OCI-LY7 (cell line): ENCODE results near the gene WDR86. TPM values are rescaled to one million over a fixed set of nuclear protein-coding genes. Genes with fewer than 3 reads are reported as not detected.

Experiments used
- Bru-seq: library from RNA; stranded (reverse); fragments of 400-500 nt; gene quantifications from one replicate; lab custom pipeline; 2021; lab: Mats Ljungman, UMichigan
- BruChase-seq, 2 experiments: library from RNA; stranded (reverse); fragments of 400-500 nt; gene quantifications; one replicate each; lab custom pipeline; 2021; lab: Mats Ljungman, UMichigan
- BruUV-seq: library from RNA; stranded (reverse); fragments of 400-500 nt; replicated peaks from 2 replicates; lab custom pipeline; 2021; lab: Mats Ljungman, UMichigan
- CTCF ChIA-PET: fragments of 300-600 bp; sonication (Branson Sonifier 250); formaldehyde crosslinking; loops from one replicate; lab custom pipeline; 2022; ENCODE audit warnings: antibody characterized with exemption; ENCODE audit not compliant: unreplicated experiment; lab: Charles Lee
- POLR2A ChIA-PET: fragments of 300-600 bp; sonication (Branson Sonifier 250); formaldehyde crosslinking; loops from one replicate; lab custom pipeline; 2022; ENCODE audit warnings: antibody characterized with exemption; lab: Charles Lee
- DNase-seq: peaks from one replicate; pipeline ENCODE4 v3.0.0-alpha.2; 2015; ENCODE audit warnings: low spot score
- H2AFZ ChIP-seq: fragments of 200-600 bp; sonication (generic), shearing (Covaris generic); 2 replicates; pipeline ENCODE4 v1.6.1; 2014; ENCODE audit warnings: mild to moderate bottlenecking, antibody characterized with exemption, low read length, moderate library complexity
- H3K27ac ChIP-seq: fragments of 200-600 bp; sonication (generic); 2 replicates; pipeline ENCODE4 v1.5.1; 2014; ENCODE audit warnings: mixed run types, low read depth, mild to moderate bottlenecking, moderate library complexity, low read length, inconsistent platforms; ENCODE audit not compliant: poor library complexity, severe bottlenecking
- H3K36me3 ChIP-seq: fragments of 200-600 bp; sonication (generic); 2 replicates; pipeline ENCODE4 v1.6.1; 2014; ENCODE audit warnings: mild to moderate bottlenecking, antibody characterized with exemption, low read length, moderate library complexity, mixed read lengths; ENCODE audit not compliant: insufficient read depth
- H3K4me1 ChIP-seq: fragments of 200-600 bp; sonication (generic); 2 replicates; pipeline ENCODE4 v1.5.1; 2014; ENCODE audit warnings: mild to moderate bottlenecking, low read length; ENCODE audit not compliant: insufficient read depth, poor library complexity, severe bottlenecking
- H3K4me2 ChIP-seq: fragments of 200-600 bp; sonication (generic); 2 replicates; pipeline ENCODE4 v1.6.1; 2014; ENCODE audit warnings: mild to moderate bottlenecking, low read length
- H3K4me3 ChIP-seq: fragments of 200-600 bp; sonication (generic); 2 replicates; pipeline ENCODE4 v1.5.1; 2014; ENCODE audit warnings: mild to moderate bottlenecking, low read depth, low read length; ENCODE audit not compliant: poor library complexity, severe bottlenecking
- H3K79me2 ChIP-seq: fragments of 200-600 bp; sonication (generic); 2 replicates; pipeline ENCODE4 v1.6.1; 2016; ENCODE audit warnings: low read depth, mild to moderate bottlenecking, low read length, moderate library complexity, mixed read lengths; ENCODE audit not compliant: insufficient read depth
- H3K9me2 ChIP-seq: fragments of 200-600 bp; sonication (generic); 2 replicates; pipeline ENCODE4 v1.6.1; 2016; ENCODE audit warnings: mild to moderate bottlenecking, low read length, mixed read lengths; ENCODE audit not compliant: insufficient read depth
- H3K9me3 ChIP-seq: fragments of 200-600 bp; sonication (generic); 2 replicates; pipeline ENCODE4 v1.6.1; 2014; ENCODE audit warnings: mild to moderate bottlenecking, mixed run types, low read length, mixed read lengths
- H4K20me1 ChIP-seq: fragments of 200-600 bp; sonication (generic); 2 replicates; pipeline ENCODE4 v1.6.1; 2014; ENCODE audit warnings: mild to moderate bottlenecking, antibody characterized with exemption, low read length, moderate library complexity, mixed read lengths; ENCODE audit not compliant: insufficient read depth
- EZH2phosphoT487 ChIP-seq: fragments of 200-600 bp; sonication (generic); IDR thresholded peaks from 2 replicates; pipeline ENCODE4 v1.6.1; 2018; ENCODE audit warnings: low read depth, borderline replicate concordance, mild to moderate bottlenecking, mixed run types, antibody characterized with exemption, low read length, moderate library complexity, mixed read lengths
- intact Hi-C: fragments of 100-400 bp; cut with micrococcal nuclease; formaldehyde crosslinking; loops from one replicate; pipeline ENCODE4 v1.10.0; 2022; ENCODE audit not compliant: unreplicated experiment
- long read RNA-seq: library from polyadenylated mRNA; stranded (forward); transcript quantifications from one replicate; pipeline ENCODE4 v2.0.0, GENCODE V29; 2022
- total RNA-seq, 2 experiments: library from RNA; depleted of rRNA in 1 of 2; stranded (reverse); fragments of >200 nt in 1 of 2; shearing (Covaris generic) in 1 of 2; gene quantifications; 2 replicates each; pipeline ENCODE4 v1.2.3, GENCODE V29; 2014 to 2022
- TF ChIP-seq, protein P1 (sequence below): fragments of 200-600 bp; sonication (generic); conservative IDR thresholded peaks from 2 replicates; pipeline ENCODE4 v1.5.1; 2014; ENCODE audit warnings: mild to moderate bottlenecking, antibody characterized with exemption, low read length, moderate library complexity, mixed read lengths

Gene WDR86, protein sequence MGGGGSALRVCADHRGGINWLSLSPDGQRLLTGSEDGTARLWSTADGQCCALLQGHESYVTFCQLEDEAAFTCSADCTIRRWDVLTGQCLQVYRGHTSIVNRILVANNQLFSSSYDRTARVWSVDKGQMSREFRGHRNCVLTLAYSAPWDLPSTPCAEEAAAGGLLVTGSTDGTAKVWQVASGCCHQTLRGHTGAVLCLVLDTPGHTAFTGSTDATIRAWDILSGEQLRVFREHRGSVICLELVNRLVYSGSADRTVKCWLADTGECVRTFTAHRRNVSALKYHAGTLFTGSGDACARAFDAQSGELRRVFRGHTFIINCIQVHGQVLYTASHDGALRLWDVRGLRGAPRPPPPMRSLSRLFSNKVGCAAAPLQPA
- total RNA-seq (2014; rRNA removed; shearing (Covaris generic)) (0.13 and 0.44 TPM in 2 replicates), total RNA-seq (2022) (0.51 and 0.65 TPM in 2 replicates), Bru-seq, nascent RNA (percentile 25 among the genes with signal in this experiment), BruChase-seq, experiment 1, labeled RNA remaining after a 6-hour chase (percentile 24 among the genes with signal in this experiment), BruChase-seq, experiment 2, labeled RNA remaining after a 2-hour chase (percentile 31 among the genes with signal in this experiment)
- long read RNA-seq, partial matches to known transcripts, result 0 of 1 reads
- long read RNA-seq, other reads (novel, unspliced or antisense), result 1 of 1 reads

DNA sequence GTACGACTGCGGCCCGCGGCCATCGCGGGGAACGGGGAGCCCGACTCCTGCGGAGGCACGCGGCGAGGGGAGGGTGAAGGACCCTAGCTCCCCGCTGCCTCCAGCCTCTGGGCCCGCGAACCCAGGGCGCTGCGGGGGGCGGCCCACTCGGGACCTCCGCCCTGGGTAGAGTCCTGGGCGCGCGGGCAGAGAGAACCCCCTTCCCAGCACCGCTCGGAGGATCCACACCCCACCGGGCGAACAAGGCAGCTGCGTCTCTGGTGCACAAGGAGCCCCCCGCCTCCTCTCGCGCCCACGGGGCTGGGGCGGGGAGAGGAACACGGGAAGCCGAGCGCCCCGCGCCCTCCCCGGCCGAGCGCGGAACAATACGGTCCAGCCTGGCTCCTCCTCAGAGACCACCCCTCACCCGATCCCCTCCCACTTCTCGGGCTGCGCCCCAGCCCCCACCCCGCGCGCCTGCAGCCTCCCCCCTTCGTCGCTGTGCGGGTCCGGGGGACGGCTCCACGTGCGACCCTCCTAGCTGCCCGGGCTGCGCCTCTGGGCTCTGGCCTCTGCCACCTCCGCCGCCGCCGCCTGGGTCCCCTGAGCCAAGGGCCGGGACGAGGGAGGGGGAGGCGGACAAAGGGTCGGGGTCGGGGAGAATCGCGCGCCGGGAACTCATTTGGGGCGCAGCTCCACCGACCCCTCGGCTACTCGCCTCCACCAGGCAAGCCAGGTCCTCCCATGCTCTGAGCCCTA, at the start of gene WDR86:
Gene WDR86 (minus strand): TSS at position 372 of the 738 bp plus-strand sequence. CDS start 449 bp downstream, outside the sequence.
- Histone ChIP-seq H2AFZ (no peak within 1 kb of the TSS), H4K20me1 (no peaks in the 10 kb centered on the region), H3K36me3 (no peaks in the 10 kb centered on the region), H3K4me2 (no peak within 1 kb of the TSS), H3K79me2 (no peaks in the 10 kb centered on the region), H3K9me2 (no peaks in the 10 kb centered on the region), H3K27ac (no peak within 1 kb of the TSS), H3K9me3 (no peaks in the 10 kb centered on the region), H3K4me1 (no peaks in the 10 kb centered on the region), H3K4me3 (no peak within 1 kb of the TSS)
- intact Hi-C loops, result no loop called here
- no peak for TF ChIP-seq EZH2phosphoT487
- TF ChIP-seq, protein P1, sequence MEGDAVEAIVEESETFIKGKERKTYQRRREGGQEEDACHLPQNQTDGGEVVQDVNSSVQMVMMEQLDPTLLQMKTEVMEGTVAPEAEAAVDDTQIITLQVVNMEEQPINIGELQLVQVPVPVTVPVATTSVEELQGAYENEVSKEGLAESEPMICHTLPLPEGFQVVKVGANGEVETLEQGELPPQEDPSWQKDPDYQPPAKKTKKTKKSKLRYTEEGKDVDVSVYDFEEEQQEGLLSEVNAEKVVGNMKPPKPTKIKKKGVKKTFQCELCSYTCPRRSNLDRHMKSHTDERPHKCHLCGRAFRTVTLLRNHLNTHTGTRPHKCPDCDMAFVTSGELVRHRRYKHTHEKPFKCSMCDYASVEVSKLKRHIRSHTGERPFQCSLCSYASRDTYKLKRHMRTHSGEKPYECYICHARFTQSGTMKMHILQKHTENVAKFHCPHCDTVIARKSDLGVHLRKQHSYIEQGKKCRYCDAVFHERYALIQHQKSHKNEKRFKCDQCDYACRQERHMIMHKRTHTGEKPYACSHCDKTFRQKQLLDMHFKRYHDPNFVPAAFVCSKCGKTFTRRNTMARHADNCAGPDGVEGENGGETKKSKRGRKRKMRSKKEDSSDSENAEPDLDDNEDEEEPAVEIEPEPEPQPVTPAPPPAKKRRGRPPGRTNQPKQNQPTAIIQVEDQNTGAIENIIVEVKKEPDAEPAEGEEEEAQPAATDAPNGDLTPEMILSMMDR, result no peak
- no peak for DNase-seq
- no TSS peak for BruUV-seq
- POLR2A ChIA-PET, result no interaction called here
- CTCF ChIA-PET, result no interaction called here

DNA sequence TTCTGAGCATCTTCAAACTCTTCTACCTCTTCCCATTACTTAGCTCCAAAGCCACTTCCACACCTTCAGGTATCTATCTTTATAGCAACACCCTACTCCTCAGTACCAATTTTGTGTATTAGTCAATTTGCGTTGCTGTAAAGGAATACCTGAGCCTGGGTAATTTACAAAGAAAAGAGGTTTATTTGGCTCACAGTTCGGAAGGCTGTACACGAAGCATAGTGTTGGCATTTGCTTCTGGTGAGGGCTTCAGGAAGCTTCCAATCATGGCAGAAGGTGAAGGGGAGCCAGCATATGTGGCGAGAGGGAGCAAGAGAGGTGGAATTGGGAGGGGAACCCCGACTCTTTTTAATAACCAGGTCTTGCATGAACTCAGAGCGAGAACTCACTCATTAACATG, 47.7 kb upstream of the WDR86 start:
- DNase-seq, result no peak
- BruUV-seq, result no TSS peak
- Histone ChIP-seq H3K79me2 (no peaks in the 10 kb centered on the region), H3K27ac (no peak overlapping the region), H3K4me1 (no peaks in the 10 kb centered on the region), H4K20me1 (no peaks in the 10 kb centered on the region), H3K9me3 (peaks cover 3% of the 10 kb centered on the region), H3K36me3 (no peaks in the 10 kb centered on the region), H3K4me3 (no peak overlapping the region), H3K4me2 (no peak overlapping the region), H3K9me2 (no peaks in the 10 kb centered on the region), H2AFZ (no peak overlapping the region)
- TF ChIP-seq, protein P1, result no peak
- TF ChIP-seq EZH2phosphoT487, result no peak
- intact Hi-C loops, result no loop called here
- ChIA-PET CTCF (no interaction called here), POLR2A (no interaction called here)
